Measurements from ENCODE around the gene ADCK1. TPM values are rescaled to one million over a fixed set of nuclear protein-coding genes. Genes with fewer than 3 reads are reported as not detected.

Gene ADCK1
- total RNA-seq, 1 donor: 5.2 TPM

DNA sequence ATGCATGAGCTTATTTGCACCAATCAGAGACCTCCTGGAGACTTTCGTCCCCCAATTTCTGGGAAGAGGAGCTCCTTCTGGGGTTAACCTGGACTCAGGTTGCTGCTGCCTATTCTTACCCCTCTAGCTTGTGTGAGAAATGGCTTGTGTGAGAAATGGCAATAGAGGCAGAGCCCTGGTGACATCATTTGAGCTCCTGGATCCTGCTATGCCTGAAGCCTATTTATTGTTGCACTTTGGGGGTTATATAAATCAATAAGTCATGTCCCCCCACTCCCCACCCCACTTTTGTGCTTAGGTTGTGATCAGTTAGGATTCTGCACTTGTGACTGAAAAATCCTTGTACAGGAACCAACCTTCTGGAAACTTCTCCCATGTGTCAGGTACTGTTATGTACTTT, 167.2 kb downstream of the ADCK1 start:
- DNase-seq (ENCODE audit: low read depth): no peak
- no peak overlapping the region for H3K4me3 ChIP-seq (ENCODE audit: low read depth, low read length)
- no peak for TF ChIP-seq CTCF (IDR thresholded peaks at IDR 0.05; ENCODE audit: insufficient read depth, low read length)

DNA sequence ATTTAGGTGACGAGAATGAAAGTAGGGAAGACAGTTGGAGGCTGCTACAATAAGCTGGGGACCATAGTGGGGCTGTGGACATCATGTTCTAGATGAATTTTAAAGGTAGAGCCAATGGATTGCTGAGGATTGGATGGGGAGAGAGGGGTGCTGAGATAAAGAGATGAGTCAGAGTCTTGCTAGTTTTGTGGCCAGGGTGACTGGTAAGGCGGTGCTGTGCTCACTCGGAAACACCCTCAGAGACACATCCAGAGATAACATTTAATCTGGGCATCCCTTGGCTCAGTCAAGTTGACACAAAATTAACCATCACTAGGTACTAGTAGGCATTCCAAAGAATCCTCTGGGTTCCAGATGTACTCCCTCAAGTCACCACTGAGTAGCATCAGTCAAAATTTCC, 170.7 kb downstream of the ADCK1 start:
- no peak for TF ChIP-seq CTCF (IDR thresholded peaks at IDR 0.05; ENCODE audit: insufficient read depth, low read length)
- DNase-seq (ENCODE audit: low read depth): no peak

GRCh38 chr14:77973246-77973645, 173.3 kb downstream of the ADCK1 start:
- no peak for DNase-seq (ENCODE audit: low read depth)
- TF ChIP-seq CTCF (IDR thresholded peaks at IDR 0.05; ENCODE audit: insufficient read depth, low read length): no peak
- no peak overlapping the region for H3K4me3 ChIP-seq (ENCODE audit: low read depth, low read length)

More for the DNA sequence above, 170.7 kb downstream of the ADCK1 start:
- H3K4me3 ChIP-seq (ENCODE audit: low read depth, low read length): no peak overlapping the region

DNA sequence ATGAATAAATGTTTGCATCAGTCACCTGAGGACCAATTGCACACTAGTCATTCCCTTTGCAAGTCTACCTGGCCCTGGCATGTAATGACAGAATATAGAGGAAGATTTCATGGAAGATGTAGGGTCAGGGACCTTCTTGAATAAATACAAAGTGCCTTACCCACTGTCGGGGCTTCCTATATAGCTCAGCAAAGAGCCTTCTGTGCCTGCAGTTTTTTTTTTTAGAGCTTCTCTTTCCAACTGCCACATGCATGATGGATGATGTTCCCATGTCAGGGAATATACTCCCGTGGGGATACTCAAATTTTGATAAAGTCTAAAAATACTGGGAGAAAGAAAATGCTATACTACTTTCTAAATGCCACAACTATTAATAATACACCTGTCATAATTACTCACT, 176.7 kb downstream of the ADCK1 start:
- TF ChIP-seq CTCF (IDR thresholded peaks at IDR 0.05; ENCODE audit: insufficient read depth, low read length): no peak
- no peak overlapping the region for H3K4me3 ChIP-seq (ENCODE audit: low read depth, low read length)
- no peak for DNase-seq (ENCODE audit: low read depth)

DNA sequence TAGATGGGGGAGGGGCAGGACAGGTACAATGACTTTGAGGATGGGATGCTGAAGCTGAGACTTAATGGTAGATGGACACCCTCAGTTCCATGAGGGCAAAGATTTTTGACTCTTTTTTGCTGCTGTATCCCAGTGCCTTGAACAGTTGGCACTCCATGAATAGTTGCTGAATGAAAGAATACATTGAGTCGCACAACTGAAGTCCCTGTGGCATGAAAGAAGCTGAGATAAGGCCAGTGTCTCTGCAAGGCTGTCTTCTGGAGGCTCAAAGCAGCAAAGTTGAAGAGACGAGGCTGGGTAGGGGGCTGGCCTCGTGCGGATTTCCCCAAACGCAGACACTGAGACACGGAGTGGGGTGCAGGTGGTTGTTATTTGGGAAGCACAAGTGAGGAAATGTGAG, 179.3 kb downstream of the ADCK1 start:
- DNase-seq (ENCODE audit: low read depth): no peak
- H3K4me3 ChIP-seq (ENCODE audit: low read depth, low read length): no peak overlapping the region
- TF ChIP-seq CTCF (IDR thresholded peaks at IDR 0.05; ENCODE audit: insufficient read depth, low read length): no peak

DNA sequence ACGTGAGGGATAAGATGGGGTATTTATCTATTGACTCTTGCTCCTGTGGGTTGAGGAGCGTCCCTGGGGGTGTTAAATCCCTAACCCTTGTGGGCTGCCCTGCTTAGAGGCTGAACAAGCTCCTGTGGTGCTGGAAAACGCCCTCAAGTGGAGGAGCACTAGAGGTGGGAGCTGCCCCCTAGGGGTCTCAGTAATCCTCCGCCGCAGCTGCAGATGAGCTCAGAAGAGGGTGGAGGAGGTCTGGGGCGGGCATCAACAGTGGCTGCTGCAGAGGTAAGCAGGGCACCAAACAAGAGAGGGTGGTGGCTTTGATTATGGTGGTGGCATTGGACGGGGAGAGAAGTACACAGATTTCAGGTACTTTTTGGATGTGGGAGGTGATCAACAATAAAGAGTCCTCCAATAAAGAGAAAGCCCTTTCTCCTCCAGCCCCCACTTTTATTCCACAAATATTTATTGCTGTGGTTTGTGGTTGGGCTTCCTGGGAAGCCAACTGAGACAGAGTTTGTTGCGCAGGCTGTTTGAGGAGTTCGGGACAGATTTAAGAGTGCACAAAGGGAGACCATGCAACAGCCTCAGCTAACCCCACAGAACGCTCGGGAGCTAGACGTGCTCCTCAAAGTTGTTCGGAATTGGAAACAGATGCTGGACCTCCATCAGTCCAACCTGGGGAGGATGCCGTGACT, 179.9 kb downstream of the ADCK1 start:
- no peak for DNase-seq (ENCODE audit: low read depth)

More for the DNA sequence above, 179.9 kb downstream of the ADCK1 start:
- H3K4me3 ChIP-seq (ENCODE audit: low read depth, low read length): no peak overlapping the region
- no peak for TF ChIP-seq CTCF (IDR thresholded peaks at IDR 0.05; ENCODE audit: insufficient read depth, low read length)
